DMS 273 (cell line): ENCODE results near the gene C9orf78.
"Not testable (repeated sequence)": the region's sequence is repeated elsewhere in the genome, so short reads cannot be mapped to it uniquely, and the experiment has no call there.

Source experiments
- DNase-seq: peaks from one replicate; lab custom pipeline; 2025; ENCODE audit not compliant: unreplicated experiment; lab: John Stamatoyannopoulos, UW

Gene C9orf78

DNA sequence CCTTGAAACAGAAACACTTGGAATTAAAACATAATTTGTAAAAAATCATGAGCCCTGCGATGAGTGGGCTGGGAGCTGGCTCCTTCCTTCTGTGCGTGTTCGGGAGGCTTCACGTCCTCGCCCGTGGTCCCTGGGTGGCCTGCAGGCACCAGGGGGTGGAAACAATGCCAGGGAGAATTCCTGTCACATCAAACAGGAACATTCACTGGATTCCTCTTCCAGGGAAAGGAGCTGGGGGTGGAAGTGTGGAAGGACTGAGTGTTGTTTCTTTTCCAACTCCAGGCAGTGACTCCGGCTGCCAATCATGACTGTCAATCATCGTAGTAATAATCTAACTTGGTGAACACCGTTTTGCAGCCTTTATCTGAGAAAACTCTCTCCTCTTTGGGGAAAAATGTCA is 21.4 kb downstream of the C9orf78 start:
- DNase-seq, result no peak

DNA sequence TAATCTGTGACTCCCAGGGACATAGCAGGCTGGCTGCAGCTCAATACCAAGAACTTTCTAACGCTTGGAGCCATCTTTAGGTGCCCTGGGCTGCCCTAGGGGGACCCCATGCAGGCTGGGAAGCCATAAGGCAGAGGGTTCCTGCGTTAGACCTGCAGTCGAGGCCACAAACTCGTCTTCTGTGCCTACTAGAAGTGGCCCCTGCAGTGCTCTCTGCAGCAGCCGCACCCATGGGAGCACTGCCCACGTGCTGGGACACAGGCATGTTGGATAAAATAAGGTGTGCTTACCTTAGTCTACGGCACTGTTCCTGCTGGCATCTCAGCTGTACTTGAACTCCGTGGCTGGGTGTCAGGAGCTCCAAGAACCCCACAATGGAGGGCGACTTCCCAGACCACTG is 22.7 kb downstream of the C9orf78 start:
- DNase-seq, result no peak

DNA sequence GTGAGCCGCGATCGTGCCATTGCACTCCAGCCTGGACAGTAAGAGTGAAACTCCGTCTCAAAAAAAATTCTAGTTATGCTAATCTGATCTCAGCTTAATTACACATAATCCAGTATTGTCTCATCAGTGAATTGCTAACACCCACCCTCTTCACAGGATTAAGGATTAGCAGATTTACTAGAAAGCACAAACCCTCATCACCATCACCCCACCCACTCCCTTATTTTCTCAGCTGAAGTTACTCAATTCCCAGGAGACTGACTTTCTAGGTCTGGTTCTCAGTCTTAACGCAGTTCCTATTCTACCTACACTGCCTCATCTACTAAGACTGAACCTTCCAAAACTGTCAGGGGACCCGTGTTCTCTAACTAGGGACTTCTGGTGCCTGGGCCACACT is 23.1 kb downstream of the C9orf78 start:
- no peak for DNase-seq

DNA sequence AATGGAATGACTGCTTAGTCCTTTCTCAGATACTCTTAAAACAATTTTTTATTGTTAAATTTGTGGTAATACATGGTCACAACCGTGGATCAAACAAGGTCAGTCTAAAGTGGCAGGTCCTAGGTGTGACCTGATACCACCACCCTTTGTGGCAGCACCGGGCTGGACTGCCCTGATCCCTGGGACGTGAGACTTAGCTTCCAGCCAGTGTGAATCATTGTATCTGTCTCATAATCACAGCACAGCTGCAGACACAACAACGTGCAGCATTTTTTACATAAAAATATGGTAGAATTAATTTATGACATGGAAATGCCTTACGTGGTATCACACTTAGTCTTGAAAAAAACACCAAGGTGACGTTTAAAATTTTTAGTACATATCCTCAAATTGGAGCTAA is 24.3 kb downstream of the C9orf78 start:
- no peak for DNase-seq

DNA sequence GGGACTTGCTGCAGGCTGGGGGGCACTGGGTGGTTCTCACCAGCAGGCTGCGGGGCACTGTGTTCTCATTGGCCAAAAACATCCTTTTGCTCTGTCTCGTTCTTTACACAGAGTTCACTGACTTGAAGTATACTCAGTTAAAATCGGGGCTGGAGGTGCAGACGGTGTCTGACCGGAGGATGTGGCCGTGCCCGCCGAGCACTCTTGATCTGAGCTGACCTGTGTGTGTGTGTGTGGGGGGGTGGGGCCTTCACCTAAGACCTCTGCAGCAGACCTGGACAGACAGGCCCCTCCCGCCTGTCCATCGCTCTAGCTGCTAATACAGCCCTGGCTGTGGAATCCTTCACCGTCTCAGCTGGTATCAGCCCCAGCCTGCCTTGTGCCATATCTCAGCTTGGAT is 25.0 kb downstream of the C9orf78 start:
- DNase-seq, result no peak

DNA sequence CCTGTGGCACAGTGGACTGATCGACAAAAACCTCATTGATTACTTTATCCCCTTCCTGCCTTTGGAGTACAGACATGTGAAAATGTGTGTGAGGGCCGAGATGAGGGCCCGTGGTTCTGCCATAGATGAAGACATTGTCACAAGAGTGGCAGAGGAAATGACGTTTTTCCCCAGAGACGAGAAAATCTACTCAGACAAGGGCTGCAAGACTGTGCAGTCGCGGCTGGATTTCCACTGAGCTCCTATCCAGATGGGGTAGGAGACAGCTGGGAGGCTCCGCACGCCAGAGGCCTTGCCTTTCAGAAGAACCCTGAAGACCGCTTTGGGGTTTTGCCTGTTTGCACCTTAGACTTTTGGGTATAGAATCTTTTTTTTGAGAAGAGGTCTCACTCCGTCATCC is 25.7 kb downstream of the C9orf78 start:
- peak; percentile 16 for DNase-seq

DNA sequence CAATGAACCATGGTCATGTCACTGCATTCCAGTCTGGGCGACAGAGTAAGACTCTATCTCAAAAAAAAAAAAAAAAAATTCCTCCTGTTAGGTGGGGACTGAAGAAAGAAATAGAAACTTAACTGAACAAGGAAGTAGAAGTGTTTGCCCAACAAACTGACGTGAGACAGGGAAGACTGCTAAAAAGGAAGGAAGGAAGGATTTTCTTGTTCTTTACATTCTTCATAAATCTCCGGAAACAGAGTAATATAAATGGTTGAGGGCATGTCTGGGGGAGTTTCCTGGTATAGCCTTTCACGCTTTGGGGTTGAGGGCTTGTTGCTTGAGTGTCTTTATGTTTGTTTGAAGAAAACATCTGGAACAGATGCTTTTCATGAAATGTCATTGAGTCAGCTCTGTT is 29.0 kb downstream of the C9orf78 start:
- DNase-seq, result no peak

DNA sequence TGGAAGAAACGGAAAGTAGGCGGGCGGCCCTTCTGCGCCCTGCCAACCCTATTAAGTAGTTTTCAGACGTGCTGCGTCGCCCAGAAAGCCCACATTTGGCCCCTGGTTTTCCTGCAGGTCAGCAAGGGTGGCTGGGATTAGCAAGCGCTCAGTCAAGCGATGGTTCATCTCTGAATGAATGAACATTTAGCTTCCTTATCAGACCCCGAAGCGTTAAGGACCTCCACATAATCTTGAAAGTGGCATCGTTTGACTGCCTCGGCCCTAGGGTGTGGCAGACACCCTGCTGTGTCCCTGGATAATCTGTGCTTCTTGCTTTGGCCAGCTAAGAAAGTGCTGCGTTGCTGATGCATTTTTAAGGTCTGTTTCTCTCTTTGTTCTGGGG is 31.4 kb downstream of the C9orf78 start:
- DNase-seq, result no peak

DNA sequence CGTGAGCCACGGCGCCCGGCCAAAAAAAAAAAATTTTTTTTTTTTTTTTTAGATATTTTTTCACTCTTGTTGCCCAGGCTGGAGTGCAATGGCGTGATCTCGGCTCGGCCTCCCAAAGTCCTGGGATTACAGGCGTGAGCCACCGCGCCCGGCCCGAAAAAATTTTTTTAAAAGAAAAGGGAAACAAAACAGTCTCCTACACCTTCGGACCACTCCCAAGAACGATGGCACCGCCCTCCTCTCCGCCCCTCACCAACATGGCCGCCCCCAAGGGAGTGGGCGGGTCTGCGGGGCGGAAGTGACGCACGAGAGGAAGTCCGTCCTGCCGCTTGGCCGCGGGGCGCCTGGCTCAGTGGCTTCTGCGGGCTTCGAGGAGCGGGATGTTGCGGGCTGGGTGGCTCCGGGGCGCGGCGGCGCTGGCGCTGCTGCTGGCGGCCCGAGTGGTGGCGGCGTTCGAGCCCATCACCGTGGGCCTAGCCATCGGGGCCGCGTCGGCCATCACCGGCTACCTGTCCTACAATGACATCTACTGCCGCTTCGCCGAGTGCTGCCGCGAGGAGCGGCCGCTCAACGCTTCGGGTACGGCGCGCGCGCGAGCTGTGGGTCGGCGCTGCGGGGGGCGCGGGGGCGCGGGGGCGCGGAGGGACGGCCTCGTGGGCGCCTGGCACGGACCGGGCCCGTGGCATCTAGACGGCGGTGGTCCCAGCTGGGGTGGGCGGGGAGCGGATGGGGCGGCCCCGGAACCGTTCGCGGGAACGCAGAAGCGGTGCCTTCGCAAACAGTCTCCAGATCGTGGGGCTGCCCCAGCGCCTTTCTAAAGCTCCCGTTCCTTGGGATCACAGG is 32.0 kb downstream of the C9orf78 start, which contains the start of gene TOR1B:
Gene TOR1B (plus strand): TSS at position 352 of the 843 bp plus-strand sequence. CDS start 29 bp downstream, at position 381.
- DNase-seq, result peak; percentile 97

DNA sequence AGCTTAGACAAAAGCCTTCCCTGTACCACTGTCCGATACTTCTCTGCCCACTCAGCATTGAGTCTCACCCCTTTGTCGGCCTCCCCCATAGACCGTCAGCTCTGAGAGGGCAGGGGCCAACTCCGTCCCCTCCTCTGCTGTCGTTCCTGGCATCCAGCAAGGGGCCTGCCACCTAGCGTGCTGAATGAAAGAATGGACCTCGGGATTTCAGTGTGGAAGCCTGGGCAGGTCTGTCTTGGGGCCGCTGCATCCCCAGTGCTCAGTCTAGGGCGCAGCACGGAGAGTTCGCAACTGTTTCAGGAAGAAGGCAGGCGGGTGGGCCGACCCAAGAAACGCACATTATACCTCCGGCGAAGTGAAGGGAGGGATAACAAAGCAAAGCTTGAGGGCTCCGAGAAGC is 33.6 kb downstream of the C9orf78 start:
- no peak for DNase-seq

DNA sequence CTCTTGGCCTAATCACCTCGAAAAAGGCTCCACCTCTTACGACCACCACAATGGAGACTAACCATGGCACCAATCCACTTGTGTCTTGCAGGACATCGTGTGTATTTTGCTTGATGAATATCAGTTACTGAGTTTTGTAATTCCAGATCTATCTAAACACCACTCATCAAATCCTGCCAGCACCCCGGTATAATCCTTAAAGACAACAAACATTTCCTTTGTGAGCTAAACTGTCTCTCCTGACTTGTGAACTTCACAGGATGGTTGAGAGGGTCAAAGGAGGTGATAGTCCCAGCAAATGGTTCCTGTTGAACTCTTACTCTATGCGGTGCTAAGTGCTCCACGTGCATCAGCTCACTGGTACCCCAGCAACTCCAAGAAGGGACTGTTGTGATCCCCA is 36.1 kb downstream of the C9orf78 start:
- no peak for DNase-seq

DNA sequence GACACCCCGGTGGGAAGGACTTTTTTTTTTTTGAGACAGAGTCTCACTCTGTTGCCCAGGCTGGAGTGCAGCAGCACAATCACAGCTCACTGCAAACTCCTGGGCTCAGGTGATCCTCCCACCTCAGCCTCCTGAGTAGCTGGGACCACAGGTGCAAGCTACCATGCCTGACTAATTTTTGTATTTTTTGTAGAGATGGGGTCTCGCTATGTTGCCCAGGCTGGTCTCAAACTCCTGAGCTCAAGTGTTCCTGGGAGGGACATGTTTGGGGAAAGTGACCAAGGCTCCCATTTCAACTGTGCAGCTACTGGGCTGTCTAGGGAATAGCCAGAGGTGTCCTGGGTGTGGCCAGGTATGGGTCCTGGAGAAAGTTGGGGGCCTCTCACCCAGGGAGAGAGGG is 39.0 kb downstream of the C9orf78 start:
- DNase-seq, result not testable (repeated sequence)

DNA sequence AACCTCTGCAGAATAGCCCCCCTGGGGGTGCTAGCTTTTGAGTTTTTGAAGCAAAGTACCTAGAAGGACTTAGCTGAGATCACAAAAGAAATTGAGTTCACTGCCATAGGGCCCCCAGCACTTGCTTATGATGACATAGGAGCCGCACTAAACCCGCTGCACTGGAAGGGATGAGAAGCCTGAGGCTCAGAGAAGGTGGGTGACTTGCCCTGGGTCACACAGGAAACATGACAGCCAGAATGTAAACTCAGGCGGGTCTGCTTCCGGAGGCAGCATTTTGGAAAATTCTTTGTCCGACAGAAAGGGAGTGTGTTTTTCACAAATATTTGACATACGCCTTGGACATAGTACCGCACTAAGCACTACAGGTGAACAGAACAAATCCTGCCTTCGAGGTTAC is 40.5 kb downstream of the C9orf78 start:
- DNase-seq, result no peak

DNA sequence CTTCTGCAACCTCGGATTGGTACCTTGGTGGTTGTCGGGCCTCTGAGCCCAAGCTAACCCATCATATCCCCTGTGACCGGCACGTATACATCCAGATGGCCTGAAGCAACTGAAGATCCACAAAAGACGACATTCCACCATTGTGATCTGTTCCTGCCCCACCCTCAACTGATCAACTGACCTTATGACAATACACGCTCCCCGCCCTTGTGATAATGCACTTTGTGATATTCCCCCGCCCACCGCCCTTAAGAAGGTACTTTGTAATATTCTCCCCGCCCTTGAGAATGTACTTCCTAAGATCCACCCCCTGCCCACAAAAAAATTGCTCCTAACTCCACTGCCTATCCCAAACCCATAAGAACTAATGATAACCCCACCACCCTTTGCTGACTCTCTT is 48.6 kb downstream of the C9orf78 start:
- no peak for DNase-seq

DNA sequence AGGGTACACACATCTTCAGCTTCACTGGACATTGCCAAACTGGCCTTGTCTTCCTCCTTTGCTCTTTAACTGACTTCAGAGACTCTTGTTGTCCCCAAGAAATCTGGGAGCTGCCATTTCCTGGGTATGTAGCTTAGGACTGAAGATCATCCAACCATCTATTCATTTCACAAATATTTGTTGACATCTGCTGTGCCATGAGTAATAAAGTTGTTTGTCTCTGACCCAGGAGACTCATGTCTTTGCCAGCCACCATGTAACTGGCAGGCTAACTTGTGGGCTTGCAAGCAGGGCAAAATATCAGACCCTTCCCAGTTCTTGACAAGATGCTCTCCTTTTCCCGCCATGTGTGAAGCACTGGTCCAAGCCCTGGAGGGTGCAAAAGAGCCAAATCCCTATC is 49.2 kb downstream of the C9orf78 start:
- DNase-seq, result no peak

DNA sequence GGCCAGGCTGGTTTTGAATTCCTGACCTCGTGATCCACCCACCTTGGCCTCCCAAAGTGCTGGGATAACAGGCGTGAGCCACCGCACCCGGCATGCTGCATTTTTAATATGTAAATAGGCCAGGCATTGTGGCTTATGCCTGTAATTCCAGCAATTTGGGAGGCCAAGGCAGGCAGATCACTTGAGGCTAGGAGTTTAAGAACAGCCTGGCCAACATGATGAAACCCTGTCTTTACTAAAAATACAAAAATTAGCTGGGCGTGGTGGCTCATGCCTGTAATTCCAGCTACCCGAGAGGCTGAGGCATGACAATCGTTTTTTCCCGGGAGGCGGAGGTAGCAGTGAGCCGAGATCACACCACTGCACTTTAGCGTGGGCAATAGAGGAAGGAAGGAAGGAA is 50.1 kb downstream of the C9orf78 start:
- DNase-seq, result not testable (repeated sequence)

DNA sequence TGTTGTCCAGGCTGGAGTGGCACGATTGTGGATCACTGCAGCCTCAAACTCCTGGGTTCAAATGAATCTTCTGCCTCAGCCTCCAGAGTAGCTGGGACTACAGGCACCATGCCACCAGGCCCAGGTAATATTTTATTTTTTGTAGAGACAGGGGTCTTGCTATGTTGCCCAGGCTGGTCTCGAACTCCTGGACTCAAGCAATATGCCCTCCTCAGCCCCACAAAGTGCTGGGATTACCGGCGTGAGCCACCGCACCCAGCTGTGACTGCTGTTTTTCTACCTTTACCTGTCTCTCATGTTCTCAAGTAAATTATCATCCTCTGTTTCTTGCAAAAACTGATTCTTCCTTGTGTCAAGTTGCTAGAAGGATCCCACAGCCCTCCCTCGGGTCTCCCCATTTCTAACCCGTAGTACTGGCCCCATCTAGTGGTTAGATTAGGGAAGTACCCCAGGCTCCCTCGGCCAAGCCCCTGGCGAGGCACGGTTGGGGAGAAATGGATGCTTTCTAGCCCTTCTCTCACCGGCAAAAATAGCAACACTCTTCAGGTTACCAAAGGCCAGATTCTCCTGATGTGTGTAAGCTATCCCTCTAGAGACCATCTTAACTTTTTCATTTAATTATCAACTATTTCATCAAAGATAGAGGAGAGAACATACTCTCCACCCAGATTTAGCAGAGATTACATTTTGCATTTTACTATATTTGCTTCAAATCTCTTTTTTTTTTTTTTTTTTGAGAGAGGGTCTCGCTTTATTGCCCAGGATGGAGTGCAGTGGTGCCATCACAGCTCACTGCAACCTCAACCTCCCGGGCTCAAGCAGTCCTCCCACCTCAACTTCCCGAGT is 51.3 kb downstream of the C9orf78 start:
- DNase-seq, result peak; percentile 85

DNA sequence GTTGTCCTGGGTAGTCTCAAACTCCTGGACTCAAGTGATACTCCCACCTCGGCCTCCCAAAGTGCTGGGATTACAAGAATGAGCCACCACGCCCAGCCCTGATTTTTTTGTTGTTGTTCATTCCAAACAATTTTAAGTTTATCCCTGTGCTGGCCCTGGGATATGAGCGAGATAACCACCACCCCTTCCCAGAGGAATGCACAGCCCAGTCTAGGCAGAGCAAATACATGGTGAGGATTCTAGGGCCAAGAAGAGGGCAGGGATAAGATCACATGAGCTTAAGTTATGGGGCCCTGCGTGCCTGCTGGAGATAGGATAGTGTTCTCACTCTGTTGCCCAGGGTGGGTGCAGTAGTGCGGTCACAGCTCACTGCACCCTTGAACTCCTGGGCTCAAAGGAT is 53.1 kb downstream of the C9orf78 start:
- no peak for DNase-seq

DNA sequence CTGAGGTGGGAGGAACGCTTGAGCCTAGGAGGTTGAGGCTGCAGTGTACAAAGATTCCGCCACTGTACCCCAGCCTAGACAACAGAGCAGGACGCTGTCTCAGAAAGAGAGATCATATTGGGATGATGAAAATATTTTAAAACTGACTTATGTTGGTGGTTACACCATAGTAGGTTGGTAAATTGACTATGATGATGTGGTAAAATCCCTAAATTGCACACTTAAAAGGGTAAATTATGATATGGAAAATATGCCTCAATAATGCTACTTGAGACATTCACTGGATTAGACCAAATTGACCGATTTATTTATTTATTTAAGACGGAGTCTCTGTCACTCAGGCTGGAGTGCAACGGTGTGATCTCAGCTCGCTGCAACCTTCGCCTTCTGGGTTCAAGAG is 53.9 kb downstream of the C9orf78 start:
- no peak for DNase-seq

DNA sequence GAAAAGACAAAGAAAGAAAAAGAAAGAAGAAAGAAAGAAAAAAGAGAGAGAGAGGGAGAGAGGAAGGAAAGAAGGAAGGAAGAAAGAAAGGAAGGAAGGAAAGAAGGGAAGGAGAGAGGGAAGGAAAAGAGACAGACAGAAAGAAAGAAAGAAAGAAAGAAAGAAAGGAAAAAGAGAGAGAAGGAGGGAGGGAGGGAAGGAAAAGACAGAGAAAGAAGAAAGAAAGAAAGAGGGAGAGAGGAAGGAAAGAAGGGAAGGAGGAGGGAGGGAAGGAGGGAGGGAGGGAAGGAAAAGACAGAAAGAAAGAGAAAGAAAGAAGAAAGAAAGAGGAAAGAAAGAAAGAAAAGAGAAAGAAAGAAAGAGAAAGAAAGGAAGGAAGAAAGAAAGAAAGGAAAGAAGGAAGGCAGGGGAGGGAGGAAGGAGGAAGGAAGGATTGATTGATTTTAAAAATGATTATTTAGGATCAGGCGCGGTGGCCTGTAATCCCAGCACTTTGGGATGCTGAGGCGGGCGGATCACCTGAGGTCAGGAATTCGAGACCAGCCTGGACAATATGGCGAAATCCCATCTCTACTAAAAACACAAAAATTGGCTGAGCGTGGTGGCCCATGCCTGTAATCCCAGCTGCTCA is 55.4 kb downstream of the C9orf78 start:
- no peak for DNase-seq

DNA sequence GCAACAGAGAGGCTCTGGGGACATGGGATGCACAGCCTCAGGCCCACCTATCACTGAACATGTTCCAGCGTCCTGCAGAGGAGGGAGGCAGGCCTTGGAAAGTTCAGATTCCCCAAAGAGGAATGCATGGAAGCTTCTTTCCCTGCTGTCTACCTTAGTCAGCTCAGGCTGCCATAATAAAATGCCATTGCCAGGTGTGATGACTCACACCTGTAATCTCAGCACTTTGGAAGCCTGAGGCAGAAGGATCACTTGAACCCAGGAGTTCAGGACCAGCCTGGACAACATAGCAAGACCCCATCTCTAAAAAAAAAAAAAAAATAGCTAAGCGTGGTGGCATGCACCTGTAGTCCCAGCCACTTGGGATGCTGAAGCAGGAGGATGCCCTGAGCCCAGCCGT is 56.6 kb downstream of the C9orf78 start:
- DNase-seq, result no peak

DNA sequence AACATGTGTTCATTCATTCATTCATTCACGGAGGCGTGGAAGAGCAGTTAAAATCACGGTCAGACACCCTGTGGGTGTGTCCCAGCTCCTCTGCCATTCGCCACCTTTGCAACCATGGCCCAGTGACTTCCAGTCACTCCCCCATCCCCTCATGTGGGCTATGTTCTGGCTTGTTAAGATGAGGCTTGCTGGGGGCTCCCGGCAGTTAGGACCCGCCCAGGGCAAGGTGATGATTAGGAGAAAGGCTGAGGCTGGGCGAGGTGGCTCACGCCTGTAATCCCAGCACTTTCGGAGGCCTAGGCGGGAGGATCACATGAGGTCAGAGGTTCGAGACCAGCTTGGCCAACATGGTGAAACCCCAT is 57.3 kb downstream of the C9orf78 start:
- DNase-seq, result no peak
